Measurements from ENCODE around the gene PSORS1C2.
A peak's percentile ranks its signal among the peaks of the same experiment; 100 is the strongest.

The PSORS1C2 gene

DNA sequence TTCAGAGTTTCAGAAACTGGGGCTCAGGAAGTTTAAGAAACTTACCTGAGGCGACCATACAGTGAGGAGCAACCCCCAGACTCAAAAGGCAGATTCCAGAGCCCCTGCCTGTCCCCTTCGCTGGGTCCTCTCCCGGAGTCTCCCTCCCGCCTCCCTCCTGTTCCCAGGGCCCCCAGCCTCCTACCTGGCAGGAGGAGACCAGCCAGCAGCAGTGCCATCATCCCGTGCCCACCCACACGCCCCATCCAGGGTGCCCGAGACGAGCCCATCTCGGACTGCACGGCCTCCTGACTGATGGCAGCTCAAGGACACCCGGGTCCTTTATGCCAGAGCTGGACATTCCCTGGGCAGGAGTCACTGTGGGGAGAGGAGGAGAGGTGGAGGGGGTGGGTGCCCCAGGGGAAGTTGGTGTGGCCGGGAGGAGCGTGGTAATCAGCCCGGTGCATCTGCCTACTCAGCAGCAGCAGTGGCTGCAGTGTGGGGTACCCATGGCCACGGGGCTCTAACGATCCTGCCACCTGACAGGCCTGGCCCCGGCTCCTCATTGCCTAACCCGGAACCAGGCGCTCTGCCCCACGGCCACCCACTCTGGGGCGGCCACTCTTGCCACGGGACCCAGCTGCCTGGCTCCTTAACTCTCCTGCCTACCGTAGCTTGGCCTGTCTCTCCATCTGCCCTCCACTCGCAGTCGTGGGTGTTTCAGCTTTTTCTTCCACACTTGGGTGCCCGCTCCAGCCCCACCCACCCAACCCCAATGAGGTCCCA is 18.5 kb downstream of the PSORS1C2 start, which contains the start of gene CDSN:
Gene CDSN, minus strand, starts transcription at position 296 of the 765 bp plus-strand sequence. Its CDS starts 27 bp downstream, at position 269.
- TF ChIP-seq, protein P1, sequence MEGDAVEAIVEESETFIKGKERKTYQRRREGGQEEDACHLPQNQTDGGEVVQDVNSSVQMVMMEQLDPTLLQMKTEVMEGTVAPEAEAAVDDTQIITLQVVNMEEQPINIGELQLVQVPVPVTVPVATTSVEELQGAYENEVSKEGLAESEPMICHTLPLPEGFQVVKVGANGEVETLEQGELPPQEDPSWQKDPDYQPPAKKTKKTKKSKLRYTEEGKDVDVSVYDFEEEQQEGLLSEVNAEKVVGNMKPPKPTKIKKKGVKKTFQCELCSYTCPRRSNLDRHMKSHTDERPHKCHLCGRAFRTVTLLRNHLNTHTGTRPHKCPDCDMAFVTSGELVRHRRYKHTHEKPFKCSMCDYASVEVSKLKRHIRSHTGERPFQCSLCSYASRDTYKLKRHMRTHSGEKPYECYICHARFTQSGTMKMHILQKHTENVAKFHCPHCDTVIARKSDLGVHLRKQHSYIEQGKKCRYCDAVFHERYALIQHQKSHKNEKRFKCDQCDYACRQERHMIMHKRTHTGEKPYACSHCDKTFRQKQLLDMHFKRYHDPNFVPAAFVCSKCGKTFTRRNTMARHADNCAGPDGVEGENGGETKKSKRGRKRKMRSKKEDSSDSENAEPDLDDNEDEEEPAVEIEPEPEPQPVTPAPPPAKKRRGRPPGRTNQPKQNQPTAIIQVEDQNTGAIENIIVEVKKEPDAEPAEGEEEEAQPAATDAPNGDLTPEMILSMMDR (IDR thresholded peaks at IDR 0.05; ENCODE audit: control insufficient read depth, extremely low read depth, insufficient read depth) = no peak
- DNase-seq (ENCODE audit: low read depth) = no peak
- H3K4me3 ChIP-seq (ENCODE audit: low read depth, low read length) = no peak within 1 kb of the TSS

DNA sequence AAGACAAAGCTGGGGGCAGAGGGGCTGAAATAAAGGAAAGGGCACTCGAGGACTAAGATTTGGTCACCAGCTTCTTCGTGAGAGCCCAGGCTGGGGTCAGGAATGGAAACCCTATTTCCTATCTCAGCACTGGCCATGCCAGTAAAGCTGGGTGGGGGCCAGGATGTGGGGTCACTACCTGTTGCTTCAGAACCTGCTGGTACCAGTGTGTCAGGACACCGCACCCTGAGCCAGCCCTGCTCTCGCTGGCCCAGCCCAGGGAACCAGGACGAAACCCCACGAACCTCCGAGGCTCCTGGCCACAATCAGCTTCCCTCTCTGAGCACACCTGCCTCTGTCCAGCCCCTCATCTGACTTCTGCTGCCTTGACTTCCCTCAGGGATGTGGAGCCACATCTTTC is 20.7 kb downstream of the PSORS1C2 start:
- no peak overlapping the region for H3K4me3 ChIP-seq (ENCODE audit: low read depth, low read length)
- DNase-seq (ENCODE audit: low read depth) = no peak

DNA sequence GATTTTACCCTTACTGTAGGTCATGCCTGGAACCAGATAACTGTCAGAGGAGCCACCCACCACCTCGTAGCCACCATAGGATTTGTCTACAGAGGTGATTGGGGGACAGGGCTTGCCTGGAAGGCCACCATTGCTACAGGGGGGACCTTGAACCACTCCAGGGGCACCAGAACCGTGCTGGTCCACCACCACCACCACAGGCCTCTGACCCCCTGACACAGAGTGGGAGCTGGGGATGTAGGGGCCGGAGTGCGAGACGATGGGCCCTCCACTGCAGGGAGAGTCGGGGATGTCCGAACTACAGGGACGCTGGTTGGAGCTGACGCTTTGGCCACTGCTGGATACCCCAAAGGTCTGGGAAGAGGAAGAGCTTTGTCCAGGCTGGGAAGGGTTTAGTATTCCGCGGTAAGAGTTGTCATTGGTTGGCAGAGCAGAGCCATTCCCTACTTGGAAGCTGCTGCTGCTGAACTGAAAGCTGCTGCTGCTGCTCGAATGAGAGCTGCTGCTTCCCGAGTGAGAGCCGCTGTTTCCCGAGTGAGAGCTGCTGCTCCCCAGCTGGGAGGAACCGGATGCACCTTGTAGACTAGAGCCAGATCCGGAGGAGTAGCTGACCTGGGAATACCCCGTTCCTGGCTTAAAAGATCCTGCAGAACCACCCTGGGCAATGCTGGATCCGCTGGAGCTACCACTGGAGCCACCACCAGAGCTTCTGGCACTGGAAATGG is 22.0 kb downstream of the PSORS1C2 start:
- TF ChIP-seq, protein P1 (IDR thresholded peaks at IDR 0.05; ENCODE audit: control insufficient read depth, extremely low read depth, insufficient read depth) = no peak
- DNase-seq (ENCODE audit: low read depth) = no peak
- H3K4me3 ChIP-seq (ENCODE audit: low read depth, low read length) = no peak overlapping the region

More for the DNA sequence above, 20.7 kb downstream of the PSORS1C2 start:
- TF ChIP-seq, protein P1 (IDR thresholded peaks at IDR 0.05; ENCODE audit: control insufficient read depth, extremely low read depth, insufficient read depth) = no peak

DNA sequence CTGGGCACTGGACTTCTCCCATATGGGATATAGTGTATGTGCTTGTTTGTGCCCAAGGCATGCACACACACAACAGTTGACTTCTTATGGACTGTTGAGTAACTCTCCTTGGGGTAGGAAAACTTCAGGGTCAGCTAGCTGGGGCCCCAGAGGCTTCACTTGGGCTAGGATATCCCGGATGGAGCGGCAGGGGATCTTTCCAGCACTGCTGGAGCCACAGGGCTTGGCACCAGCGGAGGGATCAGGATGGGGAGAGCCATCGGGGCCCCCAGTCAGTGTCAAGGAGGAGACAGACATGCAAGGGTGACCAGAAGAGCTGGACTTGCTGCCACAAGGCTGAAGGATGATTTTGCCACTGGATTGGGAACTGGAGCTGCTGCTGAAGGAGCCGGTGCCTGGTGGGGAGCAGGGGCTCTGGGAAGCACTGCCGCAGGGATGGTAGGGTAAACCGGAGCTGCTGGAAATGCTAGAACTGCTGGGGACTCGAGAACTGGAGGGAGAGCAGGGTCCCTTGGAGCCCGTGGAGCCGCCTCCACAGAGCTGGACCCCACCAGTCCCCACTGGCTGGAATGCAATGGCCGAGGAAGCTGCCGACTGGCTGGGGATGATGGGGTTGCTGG is 22.8 kb downstream of the PSORS1C2 start:
- TF ChIP-seq, protein P1 (IDR thresholded peaks at IDR 0.05; ENCODE audit: control insufficient read depth, extremely low read depth, insufficient read depth) = no peak
- no peak for DNase-seq (ENCODE audit: low read depth)
- no peak overlapping the region for H3K4me3 ChIP-seq (ENCODE audit: low read depth, low read length)

DNA sequence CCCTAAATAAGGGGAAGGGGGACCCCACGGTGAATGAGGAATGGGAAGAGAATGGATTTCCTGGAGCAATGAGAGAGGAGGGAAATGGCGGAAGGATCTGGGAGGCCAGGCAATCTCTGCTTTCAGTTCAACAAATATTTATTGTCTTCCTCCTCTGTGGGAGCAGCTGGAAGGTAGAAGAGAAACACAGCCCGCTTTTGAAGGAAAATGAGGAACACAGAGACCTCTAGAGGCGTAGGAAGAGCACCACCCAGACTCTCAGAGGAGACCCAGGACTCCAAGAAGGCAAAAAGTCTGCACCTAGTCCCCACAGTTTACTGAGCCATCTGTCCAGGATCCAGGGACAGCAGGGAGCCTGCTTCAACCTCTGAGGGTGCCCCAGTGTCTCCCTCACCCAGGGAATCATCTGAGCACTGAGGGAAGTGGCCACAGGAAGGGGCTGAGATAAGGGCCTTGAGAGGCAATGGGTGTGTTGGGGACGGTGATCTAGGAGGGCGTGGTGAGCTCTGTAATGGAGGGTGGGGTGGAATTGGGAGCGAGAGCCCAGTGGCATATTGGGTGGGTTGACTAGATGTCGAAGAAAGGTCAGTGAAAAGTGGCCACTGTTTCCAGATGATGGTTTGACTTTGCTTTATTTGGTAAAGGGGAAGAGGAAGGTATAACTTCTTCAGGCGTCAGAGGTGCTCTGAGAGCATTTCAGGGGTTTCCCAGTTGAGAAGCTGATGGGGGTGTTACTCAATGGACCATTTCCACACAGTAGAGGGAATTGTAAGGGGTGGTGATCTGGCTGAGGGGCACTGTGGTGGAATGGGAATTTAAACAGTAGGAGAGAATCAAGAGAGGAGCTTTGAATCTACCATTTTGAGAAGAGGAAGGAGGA is 23.7 kb downstream of the PSORS1C2 start:
- no peak overlapping the region for H3K4me3 ChIP-seq (ENCODE audit: low read depth, low read length)
- DNase-seq (ENCODE audit: low read depth) = no peak
- TF ChIP-seq, protein P1 (IDR thresholded peaks at IDR 0.05; ENCODE audit: control insufficient read depth, extremely low read depth, insufficient read depth) = peak; percentile 30

DNA sequence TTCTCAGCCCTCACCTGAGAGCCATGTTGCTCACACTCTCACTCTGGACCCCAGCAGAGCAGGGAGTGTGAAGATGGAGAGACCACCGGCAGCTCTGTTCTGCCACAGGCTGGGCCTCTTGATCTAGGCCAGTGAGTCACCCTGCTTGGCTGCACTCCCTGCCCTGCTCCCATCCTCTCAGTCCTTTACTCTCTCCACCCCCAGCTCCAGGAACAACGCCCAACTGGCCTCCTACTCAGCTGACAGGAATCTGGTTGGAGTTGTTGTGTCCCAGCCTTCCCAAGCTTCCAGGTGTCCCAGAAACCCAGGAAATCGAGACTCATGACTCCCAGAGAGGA is 24.4 kb downstream of the PSORS1C2 start, which contains the start of gene PSORS1C1:
Gene PSORS1C1, plus strand, starts transcription at position 260 of the 338 bp plus-strand sequence. CDS start 14,833 bp downstream, outside the sequence.
- no peak for DNase-seq (ENCODE audit: low read depth)
- TF ChIP-seq, protein P1 (IDR thresholded peaks at IDR 0.05; ENCODE audit: control insufficient read depth, extremely low read depth, insufficient read depth) = no peak
- no peak within 1 kb of the TSS for H3K4me3 ChIP-seq (ENCODE audit: low read depth, low read length)

All from LNCaP clone FGC (cell line).